Cardiac fibroblast (primary cell): ENCODE measurements around the gene DIP2C.
A peak's percentile ranks its signal among the peaks of the same experiment; 100 is the strongest.

Experiments used
- DNase-seq, 2 donors: peaks; one replicate each; pipeline versions ENCODE4 v3.0.0 to v3.0.0-alpha.2; 2010; ENCODE audit warnings: low read depth in 2 of 2
- H3K4me3 ChIP-seq, 2 donors: replicated peaks in 1 of 2; 1 replicate in 1 of 2; 2 replicates in 1 of 2; pipeline ENCODE4 v1.5.1; 2011; ENCODE audit warnings: low read depth in 2 of 2, low read length in 2 of 2, mild to moderate bottlenecking in 2 of 2, moderate library complexity in 1 of 2
- TF ChIP-seq, protein P1 (sequence below): IDR thresholded peaks from one replicate; pipeline ENCODE4 v1.5.1; 2011; ENCODE audit warnings: low read depth, mild to moderate bottlenecking, low read length, inconsistent platforms

Gene DIP2C

DNA sequence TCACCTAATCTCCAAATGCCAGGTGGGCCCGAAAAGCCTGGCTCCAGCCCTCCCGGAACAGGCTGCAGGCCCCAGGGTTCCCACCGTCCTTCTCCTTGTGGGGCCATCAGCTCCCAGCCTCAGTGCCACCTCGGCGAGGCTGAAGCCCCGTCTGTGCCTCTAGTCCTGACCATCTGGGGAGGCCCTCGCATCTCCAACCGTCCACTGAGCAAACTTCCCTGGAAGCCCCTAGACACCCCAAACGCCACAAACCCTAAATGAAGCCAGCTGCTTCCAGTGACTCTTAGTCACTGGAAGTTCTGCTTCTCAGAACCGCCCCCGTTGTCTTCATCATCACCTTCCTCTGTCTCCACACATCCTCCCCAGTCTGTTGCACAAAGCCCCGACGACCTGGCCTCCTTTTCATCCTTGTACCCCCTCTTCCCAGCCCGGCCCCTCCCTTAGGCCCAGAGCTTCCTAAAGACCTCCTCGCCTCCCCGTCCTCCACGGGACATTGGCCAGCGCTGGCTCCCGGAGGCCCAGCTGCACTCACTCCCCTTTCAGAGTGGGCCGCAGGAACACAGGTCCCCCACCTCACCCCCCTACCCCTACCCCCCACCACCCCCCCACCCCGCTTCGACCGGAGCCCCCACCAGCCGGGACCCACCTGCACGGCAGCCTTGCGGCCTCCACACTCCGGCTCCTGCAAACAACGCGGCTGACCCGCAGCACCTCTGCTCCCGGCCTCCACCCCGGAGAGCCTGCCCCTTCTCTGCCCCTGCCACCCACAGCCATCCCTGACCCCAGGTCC is 1.1 kb upstream of the DIP2C start:
- H3K4me3 ChIP-seq: peak overlapping the region; percentile 56 to 57
- DNase-seq: peak in 1 of 2 donors; percentile 5
- TF ChIP-seq, protein P1, sequence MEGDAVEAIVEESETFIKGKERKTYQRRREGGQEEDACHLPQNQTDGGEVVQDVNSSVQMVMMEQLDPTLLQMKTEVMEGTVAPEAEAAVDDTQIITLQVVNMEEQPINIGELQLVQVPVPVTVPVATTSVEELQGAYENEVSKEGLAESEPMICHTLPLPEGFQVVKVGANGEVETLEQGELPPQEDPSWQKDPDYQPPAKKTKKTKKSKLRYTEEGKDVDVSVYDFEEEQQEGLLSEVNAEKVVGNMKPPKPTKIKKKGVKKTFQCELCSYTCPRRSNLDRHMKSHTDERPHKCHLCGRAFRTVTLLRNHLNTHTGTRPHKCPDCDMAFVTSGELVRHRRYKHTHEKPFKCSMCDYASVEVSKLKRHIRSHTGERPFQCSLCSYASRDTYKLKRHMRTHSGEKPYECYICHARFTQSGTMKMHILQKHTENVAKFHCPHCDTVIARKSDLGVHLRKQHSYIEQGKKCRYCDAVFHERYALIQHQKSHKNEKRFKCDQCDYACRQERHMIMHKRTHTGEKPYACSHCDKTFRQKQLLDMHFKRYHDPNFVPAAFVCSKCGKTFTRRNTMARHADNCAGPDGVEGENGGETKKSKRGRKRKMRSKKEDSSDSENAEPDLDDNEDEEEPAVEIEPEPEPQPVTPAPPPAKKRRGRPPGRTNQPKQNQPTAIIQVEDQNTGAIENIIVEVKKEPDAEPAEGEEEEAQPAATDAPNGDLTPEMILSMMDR: no peak

DNA sequence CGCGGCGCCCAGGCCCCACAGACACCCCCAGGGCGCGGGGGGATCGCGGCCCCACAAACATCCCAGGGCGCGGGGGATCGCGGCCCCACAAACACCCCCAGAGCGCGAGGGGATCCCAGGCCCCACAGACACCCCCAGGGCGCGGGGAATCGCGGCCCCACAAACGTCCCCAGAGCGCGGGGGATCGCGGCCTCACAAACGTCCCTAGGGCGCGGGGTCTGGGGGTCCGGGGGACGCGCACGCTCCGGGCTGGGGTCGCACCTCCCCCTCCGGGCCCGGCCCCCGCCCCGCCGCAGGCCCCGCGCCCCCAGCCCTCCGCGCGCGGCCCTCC is 382 bp downstream of the DIP2C start:
- TF ChIP-seq, protein P1: no peak
- peak overlapping the region; percentile 67 to 69 for H3K4me3 ChIP-seq
- DNase-seq: no peak

DNA sequence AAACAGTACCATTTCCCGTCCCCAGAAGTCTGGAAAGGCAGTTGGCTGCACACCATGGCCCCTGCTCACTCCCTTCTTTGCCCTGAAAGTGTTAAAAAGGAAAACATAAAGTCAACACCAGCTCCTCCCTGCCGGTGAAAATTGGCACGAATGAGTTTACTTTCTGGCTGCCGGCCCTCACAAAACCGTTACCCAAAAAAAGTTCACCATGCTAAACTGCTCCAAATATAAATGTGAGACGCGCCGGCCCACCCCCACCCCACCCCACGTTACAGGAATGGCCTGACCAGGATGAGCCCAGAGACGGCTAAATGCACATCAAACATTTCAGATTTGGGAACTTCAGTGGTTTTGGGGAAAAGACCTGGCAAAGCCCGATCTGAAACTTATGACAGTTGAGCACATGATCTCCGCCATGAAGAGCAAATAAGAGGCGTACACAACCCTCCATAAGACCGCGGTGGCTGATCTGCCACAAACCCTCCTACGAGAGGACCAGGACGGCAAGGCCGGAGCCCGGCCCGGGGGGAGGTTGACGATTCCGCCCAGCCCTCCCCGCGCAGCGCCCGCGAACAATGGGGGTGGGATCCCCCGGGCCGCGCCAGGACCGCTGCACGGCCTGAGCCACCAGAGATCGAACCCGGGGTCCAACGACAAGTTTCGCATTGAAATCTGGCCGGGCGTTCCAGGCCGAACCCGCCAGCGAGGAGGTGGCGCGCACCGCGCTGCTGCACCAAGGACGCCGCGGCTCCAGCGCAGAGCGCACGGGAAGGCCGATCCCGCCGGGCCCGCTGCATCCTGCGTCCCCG is 952 bp downstream of the DIP2C start:
- H3K4me3 ChIP-seq: peak overlapping the region; percentile 67 to 69
- TF ChIP-seq, protein P1: no peak
- peak; percentile 48 to 56 for DNase-seq

DNA sequence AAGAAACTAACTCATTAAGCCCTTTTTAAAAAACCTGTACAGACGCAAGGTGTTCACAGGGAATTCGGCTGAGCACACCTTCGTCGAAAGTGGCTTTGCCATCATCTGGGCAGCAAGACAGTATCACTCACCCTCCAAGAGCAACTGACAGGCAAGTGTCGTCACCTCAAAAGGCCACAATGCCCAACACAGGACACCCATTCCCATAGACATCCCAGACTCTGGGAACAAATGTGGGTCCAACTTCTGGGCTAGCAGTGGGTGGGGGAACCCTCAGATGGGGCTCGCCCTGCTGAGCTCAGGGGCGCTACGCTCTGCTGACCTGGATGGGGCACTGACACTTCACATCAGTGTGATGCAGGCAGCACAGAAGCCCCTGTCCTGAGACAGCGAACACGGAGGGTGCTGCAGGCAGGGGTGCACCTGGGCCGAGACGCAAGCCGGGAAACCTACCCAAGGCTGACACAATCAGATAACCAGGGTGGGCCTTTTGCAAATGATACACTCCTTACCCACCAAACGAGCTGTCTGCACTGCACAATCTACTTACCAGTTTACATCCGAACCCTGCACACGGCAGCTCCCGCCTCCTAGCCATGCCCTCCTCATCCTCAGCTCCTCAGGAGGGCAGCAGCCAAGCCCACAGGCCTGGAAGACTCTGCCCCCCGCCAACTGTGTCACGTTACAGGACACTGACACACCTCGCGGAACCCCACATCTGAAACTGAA is 1.7 kb downstream of the DIP2C start:
- no peak for DNase-seq
- TF ChIP-seq, protein P1: no peak
- peak overlapping the region; percentile 67 to 69 for H3K4me3 ChIP-seq

DNA sequence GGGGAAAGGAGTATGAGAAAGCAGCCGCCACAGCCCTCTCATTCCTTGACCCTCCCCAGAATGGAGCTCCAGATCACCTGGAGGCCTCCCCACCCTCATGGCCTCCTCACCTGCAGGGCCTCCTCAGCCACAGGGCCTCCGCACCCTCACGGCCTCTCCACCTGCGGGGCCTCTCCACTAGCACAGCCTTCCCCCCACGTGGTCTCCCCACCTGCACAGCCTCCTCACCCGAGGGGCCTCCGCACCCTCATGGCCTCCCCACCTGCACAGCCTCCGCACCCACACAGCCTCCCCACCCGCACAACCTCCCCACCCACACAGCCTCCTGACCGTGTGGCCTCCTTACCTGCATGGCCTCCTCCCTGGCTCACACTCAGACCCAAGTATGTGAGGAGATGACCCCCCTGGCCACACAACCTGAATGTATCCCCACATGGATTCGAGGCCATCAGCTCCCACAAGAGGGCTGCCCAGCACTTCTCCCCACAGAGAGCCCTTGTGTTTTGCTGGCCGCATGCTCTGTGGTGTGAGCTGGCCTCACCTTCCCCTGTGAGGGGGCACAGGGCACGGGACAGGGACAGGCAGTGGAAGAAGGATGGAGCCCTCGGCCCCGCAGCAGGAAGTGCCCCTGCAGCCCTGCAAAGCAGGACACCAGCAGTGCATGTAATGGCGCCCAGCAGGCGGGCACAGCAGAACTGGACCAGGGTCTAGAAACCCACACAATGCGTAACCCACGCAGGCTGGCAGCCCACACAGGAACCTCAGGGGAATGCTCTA is 3.1 kb downstream of the DIP2C start:
- H3K4me3 ChIP-seq: no peak overlapping the region
- TF ChIP-seq, protein P1: no peak
- DNase-seq: no peak

DNA sequence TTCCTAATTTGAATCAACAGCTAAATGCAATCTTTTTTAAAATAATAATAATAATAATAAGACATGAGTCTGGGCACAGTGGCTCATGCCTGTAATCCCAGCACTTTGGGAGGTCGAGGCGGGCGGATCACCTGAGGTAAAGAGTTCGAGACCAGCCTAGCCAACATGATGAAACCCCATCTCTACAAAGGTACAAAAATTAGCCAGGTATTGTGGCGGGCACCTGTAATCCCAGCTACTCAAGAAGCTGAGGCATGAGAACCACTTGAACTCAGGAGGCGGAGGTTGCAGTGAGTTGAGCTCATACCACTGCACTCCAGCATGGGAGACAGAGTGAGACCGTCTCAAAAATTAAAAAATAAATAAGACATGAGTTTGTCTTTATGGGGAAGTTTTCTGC is 3.9 kb downstream of the DIP2C start:
- TF ChIP-seq, protein P1: no peak
- DNase-seq: no peak
- no peak overlapping the region for H3K4me3 ChIP-seq
